GM21619 (cell line): ENCODE data around the gene TBXAS1.

Source experiments
- ATAC-seq: cut with Tn5 transposase; IDR thresholded peaks from one replicate; pipeline ENCODE4 v1.9.1; 2021; ENCODE audit not compliant: unreplicated experiment

Gene TBXAS1

GRCh38 chr7:140018125-140019043, 189.3 kb downstream of the TBXAS1 start:
- ATAC-seq: no peak

GRCh38 chr7:140019172-140019571, 190.1 kb downstream of the TBXAS1 start:
- no peak for ATAC-seq

GRCh38 chr7:140019606-140020005, 190.5 kb downstream of the TBXAS1 start:
- no peak for ATAC-seq

GRCh38 chr7:140021603-140022002, 192.5 kb downstream of the TBXAS1 start:
- ATAC-seq: no peak

GRCh38 chr7:140022582-140023211, 193.6 kb downstream of the TBXAS1 start:
- no peak for ATAC-seq

- ATAC-seq: no peak
These were observed 194.7 kb downstream of the TBXAS1 start for GRCh38 chr7:140023728-140024127.

GRCh38 chr7:140024585-140024984, 195.5 kb downstream of the TBXAS1 start:
- no peak for ATAC-seq

- ATAC-seq: no peak
These were observed 196.2 kb downstream of the TBXAS1 start for GRCh38 chr7:140025241-140025640.

GRCh38 chr7:140025814-140026433, 196.9 kb downstream of the TBXAS1 start:
- ATAC-seq: no peak

GRCh38 chr7:140026935-140027334, 197.9 kb downstream of the TBXAS1 start:
- ATAC-seq: no peak

GRCh38 chr7:140027858-140028257, 198.8 kb downstream of the TBXAS1 start:
- no peak for ATAC-seq

GRCh38 chr7:140028311-140028710, 199.2 kb downstream of the TBXAS1 start:
- ATAC-seq: no peak

- ATAC-seq: no peak
These were observed 200.0 kb downstream of the TBXAS1 start for GRCh38 chr7:140029072-140029471.

GRCh38 chr7:140031364-140031763, 202.3 kb downstream of the TBXAS1 start:
- ATAC-seq: no peak

GRCh38 chr7:140033036-140033435, 204.0 kb downstream of the TBXAS1 start:
- ATAC-seq: no peak

- no peak for ATAC-seq
These were observed 204.8 kb downstream of the TBXAS1 start for GRCh38 chr7:140033779-140034363.

- no peak for ATAC-seq
These were observed 205.4 kb downstream of the TBXAS1 start for GRCh38 chr7:140034421-140034820.

GRCh38 chr7:140035400-140036223, 206.5 kb downstream of the TBXAS1 start:
- ATAC-seq: no peak

GRCh38 chr7:140036224-140036962, 207.3 kb downstream of the TBXAS1 start:
- peak; percentile 69 for ATAC-seq

- no peak for ATAC-seq
These were observed 210.0 kb downstream of the TBXAS1 start for GRCh38 chr7:140039066-140039465.
